OCI-LY7 (cell line): ENCODE results near the gene CLEC16A.

Source experiments
- EZH2phosphoT487 ChIP-seq: fragments of 200-600 bp; sonication (generic); IDR thresholded peaks from 2 replicates; pipeline ENCODE4 v1.6.1; 2018; ENCODE audit warnings: low read depth, borderline replicate concordance, mild to moderate bottlenecking, mixed run types, antibody characterized with exemption, low read length, moderate library complexity, mixed read lengths
- TF ChIP-seq, protein P1 (sequence below): fragments of 200-600 bp; sonication (generic); conservative IDR thresholded peaks from 2 replicates; pipeline ENCODE4 v1.5.1; 2014; ENCODE audit warnings: mild to moderate bottlenecking, antibody characterized with exemption, low read length, moderate library complexity, mixed read lengths

DNA sequence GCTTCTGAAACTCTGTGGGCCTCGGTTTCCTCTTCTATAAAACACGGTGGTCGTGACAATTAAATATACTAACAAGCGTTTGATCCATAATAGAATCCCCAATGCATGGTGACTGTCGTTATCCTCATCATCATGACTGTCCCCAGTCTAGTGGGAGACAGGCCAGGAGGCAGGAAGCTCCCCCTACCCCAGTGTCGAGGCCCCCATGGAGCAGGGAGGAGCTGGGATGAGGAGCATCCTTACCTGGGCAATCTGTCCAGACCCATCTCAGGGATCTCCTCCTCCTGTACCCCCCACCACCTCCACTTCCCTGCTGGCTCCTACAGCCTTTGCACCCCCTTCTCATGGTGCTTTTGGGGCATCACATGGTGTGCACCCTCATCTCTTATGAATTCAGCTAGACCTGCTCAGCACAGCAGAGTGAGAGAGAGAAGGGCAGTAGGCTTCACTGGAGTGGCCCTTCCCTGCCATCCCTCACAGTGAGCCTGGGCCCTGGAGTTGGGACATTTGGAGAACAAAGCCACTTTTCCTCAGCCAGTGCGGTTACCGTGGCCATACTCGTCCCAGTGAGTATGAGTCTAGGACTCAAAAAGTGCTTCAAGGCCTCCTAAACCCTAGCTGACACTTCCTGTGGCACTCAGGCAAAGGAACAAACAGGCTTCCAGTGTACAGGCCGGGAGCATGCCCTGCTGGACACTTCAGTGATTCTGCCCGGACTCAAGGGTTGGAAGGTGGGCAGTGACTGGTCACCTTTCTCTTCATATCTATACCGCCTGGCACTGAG is 148.6 kb downstream of the CLEC16A start:
- TF ChIP-seq, protein P1, sequence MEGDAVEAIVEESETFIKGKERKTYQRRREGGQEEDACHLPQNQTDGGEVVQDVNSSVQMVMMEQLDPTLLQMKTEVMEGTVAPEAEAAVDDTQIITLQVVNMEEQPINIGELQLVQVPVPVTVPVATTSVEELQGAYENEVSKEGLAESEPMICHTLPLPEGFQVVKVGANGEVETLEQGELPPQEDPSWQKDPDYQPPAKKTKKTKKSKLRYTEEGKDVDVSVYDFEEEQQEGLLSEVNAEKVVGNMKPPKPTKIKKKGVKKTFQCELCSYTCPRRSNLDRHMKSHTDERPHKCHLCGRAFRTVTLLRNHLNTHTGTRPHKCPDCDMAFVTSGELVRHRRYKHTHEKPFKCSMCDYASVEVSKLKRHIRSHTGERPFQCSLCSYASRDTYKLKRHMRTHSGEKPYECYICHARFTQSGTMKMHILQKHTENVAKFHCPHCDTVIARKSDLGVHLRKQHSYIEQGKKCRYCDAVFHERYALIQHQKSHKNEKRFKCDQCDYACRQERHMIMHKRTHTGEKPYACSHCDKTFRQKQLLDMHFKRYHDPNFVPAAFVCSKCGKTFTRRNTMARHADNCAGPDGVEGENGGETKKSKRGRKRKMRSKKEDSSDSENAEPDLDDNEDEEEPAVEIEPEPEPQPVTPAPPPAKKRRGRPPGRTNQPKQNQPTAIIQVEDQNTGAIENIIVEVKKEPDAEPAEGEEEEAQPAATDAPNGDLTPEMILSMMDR, result no peak
- TF ChIP-seq EZH2phosphoT487, result no peak
